Measurements from ENCODE around the gene GREM2.

DNA sequence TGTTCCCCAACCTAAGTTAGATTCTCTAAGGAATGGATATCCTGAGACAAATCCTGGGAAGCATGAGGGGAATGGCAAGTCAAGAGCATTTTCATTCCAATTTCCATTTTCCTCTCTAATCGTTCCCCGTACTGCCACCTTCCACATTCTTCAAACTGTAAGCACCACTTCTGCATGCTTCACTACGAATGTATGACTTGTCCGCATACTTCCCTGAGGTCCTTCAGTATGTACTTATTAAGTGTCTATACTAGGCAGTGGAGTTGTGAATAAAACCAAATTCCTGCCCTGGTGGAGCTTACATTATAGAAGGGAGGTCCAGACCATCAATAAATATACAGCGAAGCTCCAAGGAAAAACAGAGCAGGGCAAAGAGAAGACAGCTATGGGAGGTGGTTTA is 154.8 kb downstream of the GREM2 start:
- TF ChIP-seq, protein P1, sequence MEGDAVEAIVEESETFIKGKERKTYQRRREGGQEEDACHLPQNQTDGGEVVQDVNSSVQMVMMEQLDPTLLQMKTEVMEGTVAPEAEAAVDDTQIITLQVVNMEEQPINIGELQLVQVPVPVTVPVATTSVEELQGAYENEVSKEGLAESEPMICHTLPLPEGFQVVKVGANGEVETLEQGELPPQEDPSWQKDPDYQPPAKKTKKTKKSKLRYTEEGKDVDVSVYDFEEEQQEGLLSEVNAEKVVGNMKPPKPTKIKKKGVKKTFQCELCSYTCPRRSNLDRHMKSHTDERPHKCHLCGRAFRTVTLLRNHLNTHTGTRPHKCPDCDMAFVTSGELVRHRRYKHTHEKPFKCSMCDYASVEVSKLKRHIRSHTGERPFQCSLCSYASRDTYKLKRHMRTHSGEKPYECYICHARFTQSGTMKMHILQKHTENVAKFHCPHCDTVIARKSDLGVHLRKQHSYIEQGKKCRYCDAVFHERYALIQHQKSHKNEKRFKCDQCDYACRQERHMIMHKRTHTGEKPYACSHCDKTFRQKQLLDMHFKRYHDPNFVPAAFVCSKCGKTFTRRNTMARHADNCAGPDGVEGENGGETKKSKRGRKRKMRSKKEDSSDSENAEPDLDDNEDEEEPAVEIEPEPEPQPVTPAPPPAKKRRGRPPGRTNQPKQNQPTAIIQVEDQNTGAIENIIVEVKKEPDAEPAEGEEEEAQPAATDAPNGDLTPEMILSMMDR (conservative IDR thresholded peaks at IDR 0.05; ENCODE audit: low read depth, low read length) = no peak
- TF ChIP-seq EZH2phosphoT487 (IDR thresholded peaks at IDR 0.05; ENCODE audit: borderline replicate concordance, low read length) = no peak
